Hepatocyte (in vitro differentiated cells): ENCODE measurements around the gene KIF17. TPM values are rescaled to one million over a fixed set of nuclear protein-coding genes. Genes with fewer than 3 reads are reported as not detected.
A peak's percentile ranks its signal among the peaks of the same experiment; 100 is the strongest.

ENCODE experiments used
- DNase-seq: peaks from one replicate; pipeline ENCODE4 v3.0.0-alpha.2; 2016; ENCODE audit warnings: low spot score
- H2AFZ ChIP-seq: fragments of 200-600 bp; sonication (generic); 2 replicates; pipeline ENCODE4 v1.6.0; 2016; ENCODE audit warnings: antibody characterized with exemption, mild to moderate bottlenecking
- H3K27ac ChIP-seq: fragments of 200-600 bp; sonication (generic); 2 replicates; pipeline ENCODE4 v1.5.1; 2016; ENCODE audit warnings: mild to moderate bottlenecking
- H3K27me3 ChIP-seq: fragments of 200-600 bp; sonication (generic); 2 replicates; pipeline ENCODE4 v1.6.1; 2016
- H3K36me3 ChIP-seq: fragments of 200-600 bp; sonication (generic); replicated peaks from 2 replicates; pipeline ENCODE4 v1.5.1; 2016; ENCODE audit warnings: low read depth; ENCODE audit not compliant: insufficient read depth
- H3K4me1 ChIP-seq: fragments of 200-600 bp; sonication (generic); 2 replicates; pipeline ENCODE4 v1.5.1; 2016; ENCODE audit warnings: mild to moderate bottlenecking, moderate library complexity; ENCODE audit not compliant: insufficient read depth
- H3K4me2 ChIP-seq: fragments of 200-600 bp; sonication (generic); 2 replicates; pipeline ENCODE4 v1.6.0; 2016
- H3K4me3 ChIP-seq: fragments of 200-600 bp; sonication (generic); 2 replicates; pipeline ENCODE4 v1.5.1; 2016; ENCODE audit warnings: mild to moderate bottlenecking
- H3K79me2 ChIP-seq: fragments of 200-600 bp; sonication (generic); 2 replicates; pipeline ENCODE4 v1.6.0; 2017; ENCODE audit warnings: mild to moderate bottlenecking
- H3K9me2 ChIP-seq: fragments of 200-600 bp; sonication (generic); replicated peaks from 2 replicates; pipeline ENCODE4 v1.6.0; 2017; ENCODE audit warnings: mild to moderate bottlenecking; ENCODE audit not compliant: insufficient read depth
- H3K9me3 ChIP-seq: fragments of 200-600 bp; sonication (generic); 2 replicates; pipeline ENCODE4 v1.5.1; 2016; ENCODE audit warnings: low read depth, mild to moderate bottlenecking
- H4K20me1 ChIP-seq: fragments of 200-600 bp; sonication (generic); 2 replicates; pipeline ENCODE4 v1.6.0; 2016; ENCODE audit warnings: mild to moderate bottlenecking; ENCODE audit not compliant: insufficient read depth, poor library complexity, severe bottlenecking
- CTCF ChIP-seq: fragments of 200-600 bp; sonication (generic); IDR thresholded peaks from 2 replicates; pipeline ENCODE4 v1.5.1; 2016; ENCODE audit warnings: antibody characterized with exemption, mild to moderate bottlenecking; ENCODE audit not compliant: poor library complexity
- EZH2 ChIP-seq: fragments of 200-600 bp; sonication (generic); IDR thresholded peaks from 2 replicates; pipeline ENCODE4 v1.6.1; 2016; ENCODE audit warnings: antibody characterized with exemption, mild to moderate bottlenecking, borderline replicate concordance
- EZH2phosphoT487 ChIP-seq: fragments of 200-600 bp; sonication (generic); IDR thresholded peaks from one replicate; pipeline ENCODE4 v1.6.1; 2018; ENCODE audit warnings: antibody characterized with exemption, mild to moderate bottlenecking, low read depth, moderate library complexity; ENCODE audit not compliant: unreplicated experiment, severe bottlenecking
- WGBS: methylation state at CpG from one replicate; pipeline ENCODE4 v1.1.6; 2016; ENCODE audit warnings: low lambda C conversion rate; ENCODE audit errors: missing lambda C conversion rate; 5-methylcytosine and 5-hydroxymethylcytosine counted together
- polyA plus RNA-seq: library from polyadenylated mRNA; unstranded; fragments of >200 nt; fragmentation: Nextera tagmentation; extraction: Ambion mirVana; gene quantifications from 2 replicates; pipeline ENCODE4 v1.2.1, GENCODE V29; 2016
- total RNA-seq: library from RNA; depleted of rRNA; stranded (reverse); fragments of >200 nt; gene quantifications from 2 replicates; pipeline ENCODE4 v1.2.3, GENCODE V29; 2014

Gene KIF17
- total and polyA plus RNA-seq, 2 experiments from 2014 or later, result 0.23 to 0.28 TPM

GRCh38 chr1:20636785-20637347, 80.9 kb downstream of the KIF17 start:
- H4K20me1 ChIP-seq, result peaks cover 6% of the 10 kb centered on the region
- no peak for DNase-seq
- peaks cover 5% of the 10 kb centered on the region for H3K79me2 ChIP-seq
- no peaks in the 10 kb centered on the region for H3K9me2 ChIP-seq
- no peaks in the 10 kb centered on the region for H3K9me3 ChIP-seq
- 95% methylated on average over 8 of the region's 8 CpGs for WGBS
- peaks cover 4% of the 10 kb centered on the region for H3K4me1 ChIP-seq
- no peak overlapping the region for H3K27ac ChIP-seq
- no peaks in the 10 kb centered on the region for H3K36me3 ChIP-seq
- H3K4me2 ChIP-seq, result no peak overlapping the region
- H2AFZ ChIP-seq, result no peak overlapping the region
- no peak overlapping the region for H3K4me3 ChIP-seq
- TF ChIP-seq CTCF (no peak), EZH2phosphoT487 (no peak), EZH2 (no peak)
- H3K27me3 ChIP-seq, result no peaks in the 10 kb centered on the region

GRCh38 chr1:20634594-20635084, 83.2 kb downstream of the KIF17 start:
- Histone ChIP-seq H2AFZ (peak overlapping the region; percentile 96), H3K27ac (peak overlapping the region; percentile 96), H3K9me3 (no peaks in the 10 kb centered on the region), H3K4me3 (peak overlapping the region; percentile 81), H3K79me2 (peaks cover 5% of the 10 kb centered on the region), H3K9me2 (no peaks in the 10 kb centered on the region), H4K20me1 (peaks cover 6% of the 10 kb centered on the region), H3K27me3 (no peaks in the 10 kb centered on the region), H3K4me1 (peaks cover 4% of the 10 kb centered on the region), H3K36me3 (no peaks in the 10 kb centered on the region), H3K4me2 (peak overlapping the region; percentile 95)
- DNase-seq, result peak; percentile 66
- WGBS, result 9% methylated on average over 4 of the region's 4 CpGs
- no peak for TF ChIP-seq EZH2
- TF ChIP-seq EZH2phosphoT487, result no peak
- no peak for TF ChIP-seq CTCF

GRCh38 chr1:20634065-20634593, 83.7 kb downstream of the KIF17 start:
- H3K27ac ChIP-seq, result peak overlapping the region; percentile 96
- H3K9me3 ChIP-seq, result no peaks in the 10 kb centered on the region
- 2% methylated on average over 11 of the region's 11 CpGs for WGBS
- H3K79me2 ChIP-seq, result peaks cover 5% of the 10 kb centered on the region
- TF ChIP-seq EZH2 (no peak), EZH2phosphoT487 (no peak), CTCF (no peak)
- H2AFZ ChIP-seq, result peak overlapping the region; percentile 96
- H3K27me3 ChIP-seq, result no peaks in the 10 kb centered on the region
- H3K4me1 ChIP-seq, result peaks cover 4% of the 10 kb centered on the region
- DNase-seq, result peak; percentile 15
- H3K36me3 ChIP-seq, result no peaks in the 10 kb centered on the region
- H3K4me3 ChIP-seq, result peak overlapping the region; percentile 81
- H3K9me2 ChIP-seq, result no peaks in the 10 kb centered on the region
- peaks cover 6% of the 10 kb centered on the region for H4K20me1 ChIP-seq
- peak overlapping the region; percentile 95 for H3K4me2 ChIP-seq
